GM12874 (cell line): ENCODE results near the gene ZNF823.

ENCODE experiments used
- CTCF ChIP-seq: IDR thresholded peaks from 2 replicates; pipeline ENCODE4 v1.5.1; 2011; ENCODE audit warnings: low read depth, mild to moderate bottlenecking, control low read depth, low read length, moderate library complexity; ENCODE audit not compliant: insufficient read depth

Gene ZNF823

DNA sequence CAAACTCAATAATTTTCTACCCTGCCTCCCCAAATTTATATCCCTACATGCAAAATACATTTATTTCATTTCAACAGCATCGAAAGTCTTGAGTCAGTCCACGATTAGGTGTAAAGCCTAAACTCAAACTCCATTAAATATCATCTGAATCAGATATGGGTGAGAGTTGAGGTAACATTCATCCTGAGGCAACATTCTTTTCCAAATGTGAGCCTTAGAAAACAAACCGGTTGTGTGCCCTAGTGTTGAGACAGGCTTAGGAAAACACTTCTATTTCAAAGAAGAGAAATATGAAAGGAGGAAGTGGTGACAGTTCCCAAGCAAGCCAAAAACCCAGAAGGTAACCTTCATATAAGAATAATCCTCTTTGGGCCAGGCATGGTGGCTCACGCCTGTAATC lies 15.9 kb upstream of the ZNF823 start:
- TF ChIP-seq CTCF: no peak

DNA sequence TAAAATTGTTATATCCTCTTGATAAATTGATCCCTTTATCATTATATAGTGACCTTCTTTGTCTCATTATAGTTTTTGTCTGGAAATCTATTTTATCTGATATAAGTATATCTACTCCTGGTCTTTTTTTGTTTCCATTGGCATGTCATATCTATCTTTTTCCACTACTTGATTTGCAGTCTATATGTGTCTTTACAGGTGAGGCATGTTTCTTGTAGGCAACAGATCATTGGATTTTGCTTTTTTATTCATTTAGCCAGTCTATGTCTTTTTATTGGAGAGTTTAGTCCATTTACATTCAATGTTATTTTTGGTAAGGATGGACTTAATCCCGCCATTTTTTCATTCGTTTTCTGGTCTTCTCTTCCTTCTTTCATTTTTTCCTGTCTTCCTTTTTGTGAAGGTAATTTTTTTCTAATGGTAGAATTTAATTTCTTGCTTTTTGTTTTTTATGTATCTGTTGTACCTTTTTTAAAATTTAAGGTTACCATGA lies 13.5 kb upstream of the ZNF823 start:
- no peak for TF ChIP-seq CTCF

DNA sequence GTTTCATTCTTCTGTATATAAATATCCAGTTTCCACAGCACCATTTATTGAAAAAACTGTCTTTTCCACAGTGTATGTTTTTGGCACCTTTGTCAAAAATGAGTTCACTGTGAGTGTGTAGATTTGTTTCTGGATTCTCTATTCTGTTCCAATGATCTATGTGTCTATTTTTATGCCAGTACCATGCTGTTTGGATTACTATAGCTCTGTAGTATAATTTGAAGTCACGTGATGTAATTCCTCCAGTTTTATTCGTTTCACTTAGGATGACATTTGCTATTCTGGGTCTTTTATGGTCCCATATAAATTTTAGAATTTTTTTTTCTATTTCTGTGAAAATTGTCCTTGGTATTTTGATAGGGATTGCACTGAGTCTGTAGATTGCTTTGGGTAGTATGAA lies 11.0 kb upstream of the ZNF823 start:
- TF ChIP-seq CTCF: no peak

DNA sequence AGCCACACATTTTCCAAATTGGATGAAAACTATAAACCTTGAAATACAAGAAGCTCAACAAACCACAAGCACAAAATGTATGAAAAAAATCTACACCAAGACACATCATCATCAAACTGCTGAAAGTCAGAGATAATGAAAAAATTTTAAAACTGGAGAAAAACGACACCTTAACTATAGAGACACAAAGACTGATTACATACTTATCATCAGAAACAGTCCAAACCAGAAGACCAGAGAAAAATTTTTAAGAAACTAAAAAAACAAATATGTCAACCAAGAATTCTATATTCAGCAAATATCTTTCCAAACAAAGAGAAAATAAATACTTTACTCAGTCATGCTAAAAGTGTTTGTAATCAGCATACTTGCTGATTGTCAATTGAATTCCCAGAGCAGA lies 8.5 kb upstream of the ZNF823 start:
- no peak for TF ChIP-seq CTCF

DNA sequence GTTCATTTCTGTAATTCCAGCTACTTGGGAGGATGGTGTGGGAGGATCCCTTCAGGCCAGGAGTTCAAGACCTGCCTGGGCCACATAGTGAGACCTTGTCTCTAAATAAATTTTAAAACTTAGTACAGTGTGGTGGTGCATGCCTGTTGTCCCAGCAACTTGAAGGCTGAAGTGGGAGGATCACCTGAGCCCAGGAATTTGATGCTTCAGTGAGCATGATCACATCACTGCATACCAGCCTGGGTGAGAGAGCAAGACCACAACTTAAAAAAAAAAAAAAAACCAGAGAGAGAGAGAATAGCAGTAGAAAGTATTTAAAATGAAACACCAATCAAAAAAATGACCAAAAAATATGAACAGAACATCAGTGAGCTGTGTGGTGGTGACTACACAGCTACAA lies 7.1 kb upstream of the ZNF823 start:
- TF ChIP-seq CTCF: no peak

GRCh38 chr19:11737964-11738745 lies 591 bp downstream of the ZNF823 start:
- no peak for TF ChIP-seq CTCF

- TF ChIP-seq CTCF: no peak
Observed at GRCh38 chr19:11736696-11737095, 2.0 kb downstream of the ZNF823 start.
